MV-4-11 (cell line): ENCODE measurements around the gene KPNA4.
"Not testable (repeated sequence)": the region's sequence is repeated elsewhere in the genome, so short reads cannot be mapped to it uniquely, and the experiment has no call there.

Experiments used
- DNase-seq: peaks from one replicate; lab custom pipeline; 2025; lab: John Stamatoyannopoulos, UW

KPNA4 gene, protein sequence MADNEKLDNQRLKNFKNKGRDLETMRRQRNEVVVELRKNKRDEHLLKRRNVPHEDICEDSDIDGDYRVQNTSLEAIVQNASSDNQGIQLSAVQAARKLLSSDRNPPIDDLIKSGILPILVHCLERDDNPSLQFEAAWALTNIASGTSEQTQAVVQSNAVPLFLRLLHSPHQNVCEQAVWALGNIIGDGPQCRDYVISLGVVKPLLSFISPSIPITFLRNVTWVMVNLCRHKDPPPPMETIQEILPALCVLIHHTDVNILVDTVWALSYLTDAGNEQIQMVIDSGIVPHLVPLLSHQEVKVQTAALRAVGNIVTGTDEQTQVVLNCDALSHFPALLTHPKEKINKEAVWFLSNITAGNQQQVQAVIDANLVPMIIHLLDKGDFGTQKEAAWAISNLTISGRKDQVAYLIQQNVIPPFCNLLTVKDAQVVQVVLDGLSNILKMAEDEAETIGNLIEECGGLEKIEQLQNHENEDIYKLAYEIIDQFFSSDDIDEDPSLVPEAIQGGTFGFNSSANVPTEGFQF

DNA sequence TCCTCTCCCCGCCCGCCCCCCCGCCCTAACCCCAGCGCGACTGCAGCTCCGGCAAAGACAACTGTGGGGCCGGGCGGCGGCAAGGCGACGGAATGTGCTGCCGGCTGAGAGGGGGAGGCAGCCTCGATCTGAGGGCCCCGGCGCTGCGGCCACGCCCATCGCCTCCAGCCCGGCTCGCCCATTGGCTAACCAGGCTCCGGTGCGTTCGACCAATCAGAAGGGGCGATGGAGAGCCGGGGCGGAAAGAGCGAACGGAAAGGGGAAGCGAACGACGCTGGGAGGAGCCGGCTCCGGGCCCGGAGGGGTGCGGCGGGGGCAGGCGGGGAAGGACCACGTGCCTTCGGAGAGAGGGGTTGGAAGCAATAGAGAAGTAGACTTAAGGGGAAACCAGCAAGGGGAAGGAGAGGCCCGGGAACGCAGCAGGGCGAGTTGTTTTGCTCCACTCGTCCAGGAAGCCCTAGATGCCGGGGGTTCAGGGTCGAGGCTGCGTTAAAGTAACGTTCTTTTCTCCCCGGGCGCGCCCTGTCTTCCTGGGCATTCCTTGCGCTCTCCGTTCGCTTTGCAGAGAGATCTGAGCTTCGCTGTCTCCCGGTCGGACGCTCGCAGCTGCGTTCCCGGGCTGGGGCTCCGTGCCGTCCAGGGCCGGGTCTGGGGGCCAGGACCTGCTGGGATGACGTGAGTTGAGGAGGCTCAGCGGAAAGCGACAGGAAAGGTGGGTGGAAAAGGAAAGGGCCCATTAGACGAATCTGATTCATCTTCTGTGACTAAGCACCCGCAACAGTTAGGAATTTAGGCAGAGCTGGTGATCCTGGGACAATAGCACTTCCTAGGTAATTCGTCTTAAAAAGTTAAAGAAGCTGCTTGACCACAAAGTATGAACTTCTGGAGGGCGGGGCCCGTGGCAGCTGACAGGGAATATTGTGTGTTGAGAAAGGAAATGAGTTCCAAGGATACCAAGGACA, at the start of gene KPNA4:
TSS of gene KPNA4 (minus strand) at position 130 of the 962 bp plus-strand sequence. CDS start 289 bp downstream, outside the sequence.
- peak; percentile 97 for DNase-seq

DNA sequence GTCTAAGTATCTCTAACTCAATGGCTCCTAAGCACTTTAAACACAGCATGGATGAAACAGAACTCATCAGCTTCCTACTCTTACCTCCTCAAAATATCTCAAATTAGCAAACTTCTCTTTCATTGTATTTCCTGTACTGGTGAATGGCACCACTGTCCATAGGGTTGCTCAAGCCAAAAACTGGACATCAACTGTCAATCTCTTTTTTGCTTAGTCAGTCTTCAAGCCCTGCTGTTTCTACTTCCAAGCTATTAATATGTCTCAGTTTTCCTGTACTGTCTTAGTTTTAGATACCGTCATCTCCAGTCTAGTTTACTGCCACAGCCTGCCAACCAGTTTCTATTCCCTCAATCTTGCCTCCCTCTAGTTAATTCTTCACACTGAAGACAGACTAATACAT, 48.3 kb upstream of the KPNA4 start:
- no peak for DNase-seq

DNA sequence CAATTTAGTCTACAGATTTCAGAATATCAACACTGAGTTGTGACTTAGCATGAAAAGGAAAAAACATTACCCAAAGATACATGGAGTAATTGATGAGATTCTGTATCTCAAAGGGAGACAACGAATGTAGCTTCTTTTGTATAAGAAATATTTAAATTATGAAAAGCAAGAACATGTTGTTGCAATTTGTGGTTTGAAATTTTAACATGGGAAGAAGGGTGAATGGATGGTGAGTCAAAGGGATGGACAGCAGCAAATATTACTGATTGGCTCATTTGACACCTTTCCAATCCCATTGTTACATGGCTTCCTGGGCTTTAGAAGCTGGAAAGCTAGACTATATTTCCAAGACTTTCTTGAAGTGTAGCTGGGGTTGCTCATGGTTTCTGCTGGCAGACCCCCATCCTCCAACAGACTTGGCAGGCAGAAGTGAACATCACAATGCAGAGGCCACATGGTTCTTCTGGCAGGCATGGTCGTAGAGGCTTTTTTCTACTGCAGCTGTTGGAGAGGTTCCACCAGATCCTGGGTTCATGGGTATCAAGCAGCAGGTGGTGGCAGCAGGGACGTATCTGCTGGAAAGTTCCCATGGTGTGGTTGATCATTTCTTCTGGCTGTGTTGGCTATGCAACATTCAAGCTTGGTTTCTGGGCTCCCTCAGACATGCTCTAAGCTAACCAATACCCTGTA, 47.2 kb upstream of the KPNA4 start:
- no peak for DNase-seq

DNA sequence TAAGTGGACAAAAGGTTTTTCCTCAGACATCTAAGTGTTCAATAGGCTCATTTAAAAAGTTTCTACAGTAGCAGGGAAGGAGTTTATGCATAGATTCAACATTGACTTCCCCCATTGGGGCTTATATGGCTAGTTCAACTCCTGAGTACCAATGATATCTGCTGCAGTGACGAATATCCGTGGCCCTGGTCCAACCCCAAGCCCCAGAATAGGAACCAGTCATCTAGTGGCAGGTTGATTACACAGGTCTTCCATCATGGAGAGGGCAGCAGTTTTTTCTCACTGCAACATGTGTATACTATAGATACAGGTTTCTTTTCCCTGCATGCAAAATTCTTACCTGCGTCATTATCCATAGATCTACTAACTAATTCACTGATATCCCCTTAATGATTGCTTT, 45.8 kb upstream of the KPNA4 start:
- no peak for DNase-seq

DNA sequence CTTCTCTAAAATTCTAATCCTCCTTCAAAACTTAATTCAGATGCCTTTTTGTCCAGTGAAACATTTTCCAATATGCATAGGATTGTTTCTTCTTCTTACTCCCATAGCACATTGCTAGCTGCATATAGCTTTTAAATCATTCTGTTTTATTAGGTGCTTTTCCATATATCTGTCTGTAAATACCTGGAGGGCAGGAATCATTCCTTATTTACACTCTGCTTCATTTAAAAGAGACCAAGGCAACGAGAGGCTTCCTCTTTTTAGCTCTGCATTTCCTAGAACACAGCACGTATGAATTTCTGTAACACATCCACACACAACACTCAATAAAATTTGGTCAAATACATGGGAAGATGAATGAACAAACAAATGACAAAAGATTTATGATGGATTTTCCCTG, 43.5 kb upstream of the KPNA4 start:
- no peak for DNase-seq

DNA sequence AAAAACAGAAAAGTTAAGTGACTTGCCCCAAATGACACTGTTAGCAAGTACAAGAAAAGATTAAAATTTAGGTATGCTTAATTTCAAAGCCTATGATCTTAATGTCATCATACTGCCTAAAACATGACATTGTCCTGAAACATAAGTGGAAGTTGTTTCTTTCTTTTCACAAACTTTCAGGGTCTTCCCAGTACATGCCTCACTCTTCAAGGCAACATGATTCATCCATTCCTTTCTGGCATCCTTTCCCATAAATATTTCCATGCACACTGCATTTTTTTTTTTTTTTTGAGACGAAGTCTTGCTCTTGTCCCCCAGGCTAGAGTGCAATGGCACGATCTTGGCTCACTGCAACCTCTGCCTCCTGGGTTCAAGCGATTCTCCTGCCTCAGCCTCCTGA, 42.5 kb upstream of the KPNA4 start:
- no peak for DNase-seq

DNA sequence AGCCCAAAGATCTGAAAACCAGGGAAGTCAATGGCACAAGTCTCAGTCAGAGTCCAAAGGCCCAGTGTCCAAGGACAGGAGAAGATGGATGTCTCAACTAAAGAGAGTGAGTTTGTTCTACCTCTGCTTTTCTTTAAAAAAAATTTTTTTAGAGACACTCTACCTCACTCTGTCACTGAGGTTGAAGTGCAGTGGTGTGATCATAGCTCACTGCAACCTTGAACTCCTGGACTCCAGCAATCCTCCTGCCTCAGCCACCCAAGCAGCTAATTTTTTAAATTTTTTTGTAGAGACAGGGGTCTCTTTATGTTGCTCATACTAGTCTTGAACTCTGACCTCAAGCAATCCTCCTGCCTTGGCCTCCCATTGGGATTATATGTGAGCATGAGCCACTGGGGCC, 39.9 kb upstream of the KPNA4 start:
- no peak for DNase-seq

DNA sequence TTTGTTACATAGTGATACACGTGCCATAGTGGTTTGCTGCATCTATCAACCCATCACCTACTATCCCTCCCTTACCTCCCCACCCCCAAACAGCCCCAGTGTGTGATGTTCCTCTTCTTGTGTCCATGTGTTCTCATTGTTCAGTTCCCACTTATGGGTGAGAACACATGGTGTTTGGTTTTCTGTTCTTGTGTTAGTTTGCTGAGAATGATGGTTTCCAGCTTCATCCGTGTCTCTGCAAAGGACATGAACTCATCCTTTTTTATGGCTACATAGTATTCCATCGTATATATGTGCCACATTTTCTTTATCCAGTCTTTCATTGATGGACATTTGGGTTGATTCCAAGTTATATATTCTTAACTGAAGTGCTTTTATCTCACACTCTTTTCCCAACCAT, 38.5 kb upstream of the KPNA4 start:
- DNase-seq = not testable (repeated sequence)

DNA sequence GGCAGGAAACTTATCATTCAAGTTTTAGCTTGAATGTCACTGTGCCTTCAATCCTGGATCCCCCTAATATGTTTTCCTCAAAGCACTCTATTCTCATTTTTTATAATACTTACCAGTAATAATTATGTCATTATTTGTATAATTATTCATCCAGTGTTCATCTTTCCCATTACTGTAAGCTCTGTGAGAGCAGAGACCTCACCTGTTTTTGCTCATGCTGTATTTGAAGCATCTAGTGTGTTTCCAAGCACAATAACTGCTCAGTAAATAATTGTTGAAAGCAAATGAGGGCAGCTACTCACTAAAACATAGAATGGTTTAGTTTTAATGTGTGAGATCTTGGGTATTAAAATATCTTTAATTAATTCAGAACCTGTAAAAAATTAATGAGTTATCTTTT, 36.9 kb upstream of the KPNA4 start:
- no peak for DNase-seq

DNA sequence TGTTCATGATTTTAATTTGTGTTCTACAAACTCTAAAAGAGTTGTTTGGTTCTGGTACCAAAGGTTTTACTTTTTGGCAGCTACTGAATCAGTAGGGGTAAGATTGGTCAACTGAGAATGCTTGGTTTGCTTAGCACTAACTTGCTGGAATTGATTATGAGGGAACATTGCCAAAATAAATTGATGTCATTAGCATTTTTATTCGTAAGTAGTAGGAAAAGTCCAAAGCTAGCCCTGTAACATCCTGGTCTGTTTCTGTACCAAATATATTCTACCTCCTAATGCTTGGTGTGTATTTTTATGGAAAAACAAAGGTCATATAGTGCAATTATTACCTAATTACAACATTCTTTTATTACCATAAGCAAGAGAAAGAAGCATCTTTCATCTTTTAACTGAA, 35.9 kb upstream of the KPNA4 start:
- DNase-seq = no peak

DNA sequence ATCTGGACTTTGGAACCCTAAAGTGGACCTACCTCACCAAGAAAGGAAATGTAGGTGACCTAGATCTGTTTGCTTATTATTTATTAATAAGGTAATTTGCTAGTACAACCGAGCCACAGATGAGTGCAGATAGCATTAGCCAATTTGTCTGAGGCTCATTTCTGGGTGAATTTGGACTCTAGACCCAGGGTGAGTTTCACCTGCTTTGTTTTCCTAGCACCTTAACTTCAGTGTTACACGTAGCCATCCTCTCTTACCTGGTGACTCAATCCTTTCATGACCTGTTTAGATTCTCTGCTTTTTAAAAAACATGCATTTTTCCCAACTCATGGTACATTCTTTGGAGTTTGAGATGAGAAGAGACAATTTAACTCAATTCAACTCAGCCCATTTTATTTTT, 33.5 kb upstream of the KPNA4 start:
- no peak for DNase-seq

DNA sequence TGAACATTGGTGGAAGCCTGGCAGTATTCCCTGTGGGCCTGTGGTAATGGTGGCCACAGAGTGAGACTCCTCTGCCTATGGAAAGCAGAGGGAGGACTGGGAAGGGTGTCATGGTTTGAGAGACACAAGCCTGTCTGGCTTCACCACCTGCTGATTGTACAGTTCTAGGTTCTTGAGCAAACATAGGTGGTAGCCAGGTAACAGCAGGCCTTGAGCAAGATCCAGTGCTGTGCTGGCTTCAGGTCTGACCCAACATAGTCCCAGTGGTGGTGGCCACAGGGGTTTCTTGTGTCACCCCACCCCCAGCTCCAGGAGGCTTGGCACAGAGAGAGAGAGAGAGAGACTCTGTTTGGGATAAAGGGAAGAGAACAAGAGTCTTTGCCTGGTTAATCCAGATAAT, 22.7 kb upstream of the KPNA4 start:
- no peak for DNase-seq

DNA sequence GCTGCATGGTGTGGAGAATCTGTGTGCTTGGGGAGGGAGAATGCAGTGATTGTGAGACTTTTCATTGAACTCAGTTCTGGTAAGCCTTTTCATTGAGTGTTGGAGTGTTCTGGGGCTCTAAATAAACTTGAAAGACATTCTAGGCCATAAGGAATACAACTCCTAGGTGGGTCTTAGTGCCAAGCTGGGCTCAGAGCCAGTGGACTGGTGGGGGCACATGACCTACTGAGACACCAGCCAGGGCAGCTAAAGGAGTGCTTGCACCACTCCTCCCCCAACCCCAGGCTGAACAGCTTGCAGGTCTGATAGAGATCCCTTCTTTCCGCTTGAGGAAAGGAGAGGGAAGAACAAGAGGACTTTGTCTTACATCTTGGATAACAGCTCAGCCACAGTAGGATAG, 21.7 kb upstream of the KPNA4 start:
- DNase-seq = no peak

DNA sequence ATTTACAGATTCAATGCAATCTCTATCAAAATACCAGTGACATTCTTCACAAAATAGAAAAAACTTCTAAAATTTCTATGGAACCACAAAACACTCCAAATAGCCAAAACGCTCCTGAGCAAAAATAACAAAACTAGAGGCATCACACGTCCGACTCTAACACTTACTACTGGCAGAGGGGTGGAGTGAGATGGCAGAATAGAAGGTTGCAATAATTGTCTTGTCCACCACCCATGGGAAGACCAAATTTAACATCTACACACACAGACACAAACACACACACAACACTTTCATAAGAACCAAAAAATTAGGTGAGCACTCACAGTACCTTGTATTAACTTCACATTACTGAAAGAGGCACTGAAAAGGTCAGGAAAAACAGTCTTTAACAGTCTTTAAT, 21.3 kb upstream of the KPNA4 start:
- DNase-seq = no peak

DNA sequence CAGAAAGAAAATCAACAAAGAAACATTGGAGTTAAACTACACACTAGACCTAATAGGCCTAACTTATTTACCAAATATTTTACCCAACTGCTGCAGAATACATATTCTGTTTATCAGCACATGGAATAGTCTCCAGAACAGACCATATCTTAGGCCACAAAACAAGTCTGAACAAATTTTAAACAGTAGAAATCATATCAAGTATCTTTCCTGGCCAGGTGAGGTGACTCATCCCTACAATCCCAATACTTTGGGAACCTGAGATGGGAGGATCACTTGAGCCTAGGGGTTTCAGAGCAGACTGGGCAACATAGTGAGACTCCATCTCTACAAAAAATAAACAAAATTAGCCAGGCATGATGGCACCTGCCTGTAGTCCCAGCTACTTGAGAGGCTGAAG, 18.1 kb upstream of the KPNA4 start:
- no peak for DNase-seq

DNA sequence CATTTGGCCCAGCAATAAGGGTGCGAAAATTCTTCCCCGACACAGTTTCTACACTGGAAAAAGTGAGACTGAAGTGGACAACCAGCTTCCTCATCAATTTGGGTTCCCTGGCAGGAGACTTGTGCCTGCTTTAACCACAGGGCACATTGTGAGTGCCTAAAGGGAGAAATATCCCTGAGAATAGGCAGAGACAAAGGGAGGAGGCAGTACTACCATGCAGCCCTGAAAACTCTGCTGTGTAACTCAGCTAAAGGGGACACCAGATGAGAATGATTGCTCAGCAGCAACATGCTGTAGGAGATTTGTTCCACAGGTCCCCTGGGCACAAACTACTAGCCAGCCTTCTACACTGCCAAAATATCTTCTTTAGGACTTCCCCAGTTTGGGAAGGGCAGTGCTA, 15.6 kb upstream of the KPNA4 start:
- DNase-seq = no peak

DNA sequence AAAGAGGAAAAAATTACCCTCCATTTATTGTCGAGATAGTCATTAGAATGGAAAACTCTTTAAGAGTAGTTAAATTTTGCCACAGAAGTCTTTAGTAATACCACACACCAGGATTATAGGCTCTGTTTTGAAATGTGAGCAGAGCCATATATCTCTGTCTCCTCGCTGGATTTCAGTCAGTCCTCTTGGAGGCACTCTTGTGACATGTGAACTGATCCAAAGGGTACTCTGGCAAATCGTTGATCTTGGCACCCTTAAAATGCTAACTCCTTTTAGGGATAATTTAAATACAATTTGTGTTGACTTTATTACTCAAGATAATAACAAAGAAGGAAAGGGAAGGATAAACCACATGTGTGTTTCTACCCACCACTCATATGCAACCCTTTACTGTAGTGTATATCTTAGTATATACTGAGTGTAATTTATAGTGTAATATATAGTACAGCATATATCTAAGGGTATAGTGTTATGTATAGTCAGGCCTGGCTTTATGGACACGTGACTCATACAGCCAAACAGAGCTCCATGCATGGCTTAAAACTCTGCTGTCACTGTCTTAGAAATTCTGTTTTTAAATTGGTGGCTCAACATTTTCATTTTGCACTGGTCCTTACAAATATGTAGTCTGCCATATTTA, 12.3 kb upstream of the KPNA4 start:
- peak; percentile 11 for DNase-seq

DNA sequence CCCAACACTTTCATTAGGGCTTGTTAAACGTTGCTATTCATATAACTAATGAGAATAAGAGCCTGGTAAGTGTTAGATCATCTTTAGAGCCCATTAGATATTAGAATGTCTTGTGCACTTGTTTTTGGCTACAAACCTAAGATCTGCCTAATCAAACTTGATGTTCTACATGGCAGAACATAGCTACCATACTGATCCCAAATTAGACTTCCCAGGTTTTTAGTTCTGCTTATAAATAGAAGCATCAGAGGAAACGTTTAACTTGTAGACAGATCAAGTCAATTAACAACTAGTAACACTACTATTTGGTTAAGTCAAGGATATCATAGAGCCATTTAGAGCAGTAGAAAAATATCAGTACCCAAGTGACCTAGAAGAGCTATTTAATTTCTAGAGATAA, 11.7 kb upstream of the KPNA4 start:
- DNase-seq = no peak

DNA sequence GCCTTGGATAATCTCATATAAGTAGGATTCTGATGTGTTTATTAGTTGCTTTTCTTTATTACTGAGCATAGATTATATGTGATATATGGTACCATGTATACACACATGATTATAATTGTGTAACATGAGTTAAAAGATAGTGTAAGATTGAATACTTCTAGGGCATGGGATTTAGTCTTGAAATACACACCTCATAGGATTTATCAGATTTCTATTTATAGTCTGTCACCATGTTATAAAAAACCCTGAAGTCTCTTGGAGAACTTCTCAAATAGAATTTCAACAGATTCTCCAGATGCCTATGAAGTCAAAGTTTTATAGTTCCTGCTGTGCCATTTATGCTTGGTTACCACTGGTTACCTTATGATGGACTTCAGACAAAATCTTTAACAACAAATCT, 11.2 kb upstream of the KPNA4 start:
- no peak for DNase-seq

DNA sequence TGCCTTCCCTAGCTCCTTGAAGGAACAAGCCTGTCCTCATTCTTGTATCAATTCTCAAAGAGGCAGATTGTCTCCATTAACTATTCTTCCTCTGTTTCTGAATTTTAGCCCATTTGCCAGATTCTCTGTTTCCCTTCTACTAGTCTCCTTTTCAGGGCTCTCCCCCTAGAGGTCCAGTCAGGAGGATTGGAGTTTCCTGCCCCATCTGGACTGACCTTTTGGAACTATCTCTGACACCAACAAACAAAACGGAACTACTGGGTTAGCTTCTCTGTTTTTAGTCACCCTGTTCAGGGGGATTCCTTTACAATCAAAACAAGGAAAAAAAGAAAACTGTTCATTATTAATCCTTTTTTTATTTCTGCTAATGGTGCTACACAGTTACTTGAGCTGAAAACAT, 10.2 kb upstream of the KPNA4 start:
- no peak for DNase-seq

DNA sequence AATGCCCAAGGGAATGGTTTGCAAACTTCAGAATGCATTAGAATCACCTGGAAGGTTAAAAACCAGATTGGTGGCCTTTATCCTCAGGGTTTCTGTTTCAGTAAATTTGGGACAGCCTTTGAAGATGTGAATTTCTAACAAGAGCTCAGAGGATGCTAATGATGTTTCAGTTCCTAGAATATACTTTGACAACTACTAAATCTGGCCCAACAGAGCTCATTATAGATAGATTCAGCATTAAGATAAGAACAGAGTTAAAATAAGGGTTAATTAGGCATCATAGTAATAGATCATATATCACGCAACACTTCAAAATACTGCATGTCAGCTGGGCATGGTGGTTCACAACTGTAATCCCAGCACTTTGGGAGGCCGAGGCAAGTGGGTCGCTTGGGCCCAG, 9.3 kb upstream of the KPNA4 start:
- no peak for DNase-seq
